HG03060 (cell line): ENCODE measurements around the gene NRDE2.
"Not testable (repeated sequence)": the region's sequence is repeated elsewhere in the genome, so short reads cannot be mapped to it uniquely, and the experiment has no call there.

Experiments
- ATAC-seq: cut with Tn5 transposase; IDR thresholded peaks from one replicate; pipeline ENCODE4 v1.9.1; 2021; ENCODE audit warnings: low read depth, moderate number of reproducible peaks; ENCODE audit not compliant: unreplicated experiment

NRDE2 gene

GRCh38 chr14:90344331-90345238, 12.8 kb upstream of the NRDE2 start:
- ATAC-seq, result no peak

- no peak for ATAC-seq
These were observed 10.6 kb upstream of the NRDE2 start for GRCh38 chr14:90342327-90342726.

- no peak for ATAC-seq
These were observed 10.0 kb upstream of the NRDE2 start for GRCh38 chr14:90341784-90342183.

- not testable (repeated sequence) for ATAC-seq
These were observed 9.5 kb upstream of the NRDE2 start for GRCh38 chr14:90341232-90341631.

- no peak for ATAC-seq
These were observed 5.2 kb upstream of the NRDE2 start for GRCh38 chr14:90336985-90337384.

GRCh38 chr14:90336401-90336800, 4.7 kb upstream of the NRDE2 start:
- no peak for ATAC-seq

GRCh38 chr14:90332271-90332584, 487 bp upstream of the NRDE2 start:
- ATAC-seq, result no peak

- ATAC-seq, result no peak
These were observed 1.2 kb downstream of the NRDE2 start for GRCh38 chr14:90330203-90331196.

- no peak for ATAC-seq
These were observed 9.8 kb downstream of the NRDE2 start for GRCh38 chr14:90321891-90322290.

GRCh38 chr14:90319634-90320541, 11.9 kb downstream of the NRDE2 start:
- ATAC-seq, result no peak

GRCh38 chr14:90319173-90319572, 12.6 kb downstream of the NRDE2 start:
- ATAC-seq, result no peak

- ATAC-seq, result no peak
These were observed 13.7 kb downstream of the NRDE2 start for GRCh38 chr14:90318016-90318415.

- no peak for ATAC-seq
These were observed 14.5 kb downstream of the NRDE2 start for GRCh38 chr14:90317286-90317685.

GRCh38 chr14:90308561-90308960, 23.2 kb downstream of the NRDE2 start:
- no peak for ATAC-seq

GRCh38 chr14:90305176-90305601, 26.6 kb downstream of the NRDE2 start:
- ATAC-seq, result no peak

- ATAC-seq, result no peak
These were observed 27.2 kb downstream of the NRDE2 start for GRCh38 chr14:90304502-90304901.

GRCh38 chr14:90303473-90303872, 28.3 kb downstream of the NRDE2 start:
- no peak for ATAC-seq

GRCh38 chr14:90302529-90303303, 29.0 kb downstream of the NRDE2 start:
- ATAC-seq, result no peak

GRCh38 chr14:90301668-90302090, 30.1 kb downstream of the NRDE2 start:
- ATAC-seq, result no peak
